Left lung (tissue), 10 donors: ENCODE results near the gene LRRC75B. TPM values are rescaled to one million over a fixed set of nuclear protein-coding genes. Genes with fewer than 3 reads are reported as not detected.

Experiments used
- ATAC-seq: fragments of 200-7000 bp; cut with Tn5 transposase; one replicate; pipeline ENCODE4 v1.9.1; 2020; ENCODE audit warnings: moderate library complexity
- DNase-seq, 4 donors: peaks; one replicate each; pipeline ENCODE4 v3.0.0-alpha.2; 2013 to 2020
- H3K27ac ChIP-seq, 2 donors: fragments of 200-600 bp; sonication (generic) in 1 of 2; one replicate each; pipeline versions ENCODE4 v1.5.0 to v1.8.0; 2020 to 2021
- H3K27me3 ChIP-seq, 2 donors: fragments of 200-600 bp; sonication (generic) in 1 of 2; one replicate each; pipeline versions ENCODE4 v1.5.0 to v1.8.0; 2020 to 2021
- H3K36me3 ChIP-seq, 2 donors: fragments of 200-600 bp; sonication (generic) in 1 of 2; one replicate each; pipeline versions ENCODE4 v1.5.0 to v1.8.0; 2020 to 2021
- H3K4me1 ChIP-seq, 2 donors: fragments of 200-600 bp; one replicate each; pipeline ENCODE4 v1.8.0; 2021
- H3K4me3 ChIP-seq, 2 donors: fragments of 200-600 bp; sonication (generic) in 1 of 2; one replicate each; pipeline versions ENCODE4 v1.5.0 to v1.8.0; 2020 to 2021; ENCODE audit warnings: mild to moderate bottlenecking in 1 of 2
- H3K9me3 ChIP-seq, 2 donors: fragments of 200-600 bp; sonication (generic) in 1 of 2; one replicate each; pipeline versions ENCODE4 v1.5.0 to v1.8.0; 2020 to 2021
- intact Hi-C, 2 donors: fragments of 100-400 bp; cut with DNase I; formaldehyde crosslinking; loops; one replicate each; pipeline versions ENCODE4 v1.11.2 to v1.14.2; 2022
- polyA plus RNA-seq, 6 donors: library from polyadenylated mRNA; unstranded; fragments of 120-200 nt; gene quantifications; one replicate each; pipeline ENCODE4 v1.2.1, GENCODE V29; 2013; ENCODE audit not compliant: insufficient read length in 6 of 6
- total RNA-seq, 2 donors: library from RNA; stranded (reverse); fragmentation: NEBNext Ultra II Directional; extraction: Animal tissue kit (Norgen Biotek cat#: 25700); gene quantifications; one replicate each; pipeline ENCODE4 v1.2.1, GENCODE V29; 2021
- TF ChIP-seq, protein P1 (sequence below), 2 donors: fragments of 200-600 bp; sonication (generic) in 1 of 2; IDR thresholded peaks; one replicate each; pipeline versions ENCODE4 v1.5.0 to v1.8.0; 2021; ENCODE audit warnings: antibody characterized with exemption in 2 of 2
- donor health status: DM: no; HTN: yes; CAD: no.
- donor health status: DM: no; HTN: no; CAD: no.

Gene LRRC75B
- total and polyA plus RNA-seq, 8 donors = 6.8 to 35.1 (median 31.0) TPM

- TF ChIP-seq, protein P1, sequence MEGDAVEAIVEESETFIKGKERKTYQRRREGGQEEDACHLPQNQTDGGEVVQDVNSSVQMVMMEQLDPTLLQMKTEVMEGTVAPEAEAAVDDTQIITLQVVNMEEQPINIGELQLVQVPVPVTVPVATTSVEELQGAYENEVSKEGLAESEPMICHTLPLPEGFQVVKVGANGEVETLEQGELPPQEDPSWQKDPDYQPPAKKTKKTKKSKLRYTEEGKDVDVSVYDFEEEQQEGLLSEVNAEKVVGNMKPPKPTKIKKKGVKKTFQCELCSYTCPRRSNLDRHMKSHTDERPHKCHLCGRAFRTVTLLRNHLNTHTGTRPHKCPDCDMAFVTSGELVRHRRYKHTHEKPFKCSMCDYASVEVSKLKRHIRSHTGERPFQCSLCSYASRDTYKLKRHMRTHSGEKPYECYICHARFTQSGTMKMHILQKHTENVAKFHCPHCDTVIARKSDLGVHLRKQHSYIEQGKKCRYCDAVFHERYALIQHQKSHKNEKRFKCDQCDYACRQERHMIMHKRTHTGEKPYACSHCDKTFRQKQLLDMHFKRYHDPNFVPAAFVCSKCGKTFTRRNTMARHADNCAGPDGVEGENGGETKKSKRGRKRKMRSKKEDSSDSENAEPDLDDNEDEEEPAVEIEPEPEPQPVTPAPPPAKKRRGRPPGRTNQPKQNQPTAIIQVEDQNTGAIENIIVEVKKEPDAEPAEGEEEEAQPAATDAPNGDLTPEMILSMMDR (IDR thresholded peaks at IDR 0.05) = no peak
- no peak overlapping the region for H3K4me3 ChIP-seq
- no peak overlapping the region for H3K27ac ChIP-seq
- peaks cover 0 to 34% of the 10 kb centered on the region in 2 donors for H3K36me3 ChIP-seq
- intact Hi-C loops = no loop called here
- ATAC-seq (no peak), DNase-seq (peak in 1 of 4 donors; percentile 18)
- no peaks in the 10 kb centered on the region for H3K27me3 ChIP-seq
- H3K9me3 ChIP-seq = no peaks in the 10 kb centered on the region
- peaks cover 0 to 6% of the 10 kb centered on the region in 2 donors for H3K4me1 ChIP-seq
Measured at GRCh38 chr22:24584166-24584790, 8.6 kb downstream of the LRRC75B start.

GRCh38 chr22:24583221-24584165 is 9.4 kb downstream of the LRRC75B start:
- H3K36me3 ChIP-seq = peaks cover 0 to 28% of the 10 kb centered on the region in 2 donors
- no peaks in the 10 kb centered on the region for H3K27me3 ChIP-seq
- H3K4me1 ChIP-seq = peaks cover 0 to 6% of the 10 kb centered on the region in 2 donors
- TF ChIP-seq, protein P1 (IDR thresholded peaks at IDR 0.05) = no peak
- DNase-seq = peak in 2 of 4 donors; percentile 64 to 67
- intact Hi-C loops = no loop called here
- H3K4me3 ChIP-seq = no peak overlapping the region
- H3K27ac ChIP-seq = no peak overlapping the region
- ATAC-seq = peak; percentile 49
- H3K9me3 ChIP-seq = no peaks in the 10 kb centered on the region

- H3K4me1 ChIP-seq = peaks cover 0 to 6% of the 10 kb centered on the region in 2 donors
- no peaks in the 10 kb centered on the region for H3K27me3 ChIP-seq
- H3K9me3 ChIP-seq = no peaks in the 10 kb centered on the region
- H3K27ac ChIP-seq = no peak overlapping the region
- DNase-seq (no peak), ATAC-seq (no peak)
- H3K36me3 ChIP-seq = peaks cover 0 to 17% of the 10 kb centered on the region in 2 donors
- intact Hi-C loops = no loop called here
- TF ChIP-seq, protein P1 (IDR thresholded peaks at IDR 0.05) = no peak
- H3K4me3 ChIP-seq = no peak overlapping the region
Measured at GRCh38 chr22:24582056-24582814, 10.6 kb downstream of the LRRC75B start.

DNA sequence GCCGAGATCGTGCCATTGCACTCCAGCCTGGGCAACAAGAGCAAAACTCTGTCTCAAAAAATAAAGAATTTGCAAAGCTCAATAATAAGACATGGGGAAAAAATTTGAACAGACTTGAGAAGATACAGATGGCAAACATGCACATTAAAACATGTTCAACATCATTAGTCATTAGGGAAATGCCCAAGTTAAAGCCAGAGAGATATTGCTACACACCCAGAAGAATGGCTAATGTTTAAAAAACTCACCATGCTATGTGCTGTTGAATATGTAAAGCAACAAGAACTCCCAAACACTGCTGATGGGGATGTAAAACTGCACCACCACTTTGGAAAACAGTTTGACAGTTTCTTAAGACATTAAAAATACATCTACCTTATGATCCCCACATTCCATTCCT is 12.6 kb downstream of the LRRC75B start:
- Histone ChIP-seq H3K4me3 (no peak overlapping the region), H3K4me1 (peaks cover 0 to 6% of the 10 kb centered on the region in 2 donors), H3K36me3 (peaks cover 0 to 7% of the 10 kb centered on the region in 2 donors), H3K9me3 (no peaks in the 10 kb centered on the region), H3K27me3 (no peaks in the 10 kb centered on the region), H3K27ac (no peak overlapping the region)
- TF ChIP-seq, protein P1 (IDR thresholded peaks at IDR 0.05) = no peak
- intact Hi-C loops = no loop called here
- ATAC-seq = no peak
- DNase-seq = no peak
